DND-41 (cell line): Measurements from ENCODE around the gene CASP9.

Experiments
- ATAC-seq: fragments of 200-7000 bp; cut with Tn5 transposase; 3 replicates; pipeline ENCODE4 v1.9.1; 2021; ENCODE audit warnings: low read depth; ENCODE audit not compliant: insufficient read depth
- DNase-seq: peaks from one replicate; pipeline ENCODE4 v3.0.0-alpha.2; 2020
- H2AFZ ChIP-seq: 2 replicates; pipeline ENCODE4 v1.6.0; 2012; ENCODE audit warnings: low read depth, low read length
- H3K27ac ChIP-seq: 2 replicates; pipeline ENCODE4 v1.5.1; 2012; ENCODE audit warnings: low read length, inconsistent platforms
- H3K27me3 ChIP-seq: fragments of 200-600 bp; sonication (generic); 2 replicates; pipeline ENCODE4 v1.6.0; 2012; ENCODE audit warnings: low read length, mild to moderate bottlenecking, inconsistent platforms; ENCODE audit not compliant: insufficient read depth, poor library complexity
- H3K36me3 ChIP-seq: 2 replicates; pipeline ENCODE4 v1.5.1; 2012; ENCODE audit warnings: low read length, inconsistent platforms; ENCODE audit not compliant: insufficient read depth
- H3K4me1 ChIP-seq: 2 replicates; pipeline ENCODE4 v1.5.1; 2012; ENCODE audit warnings: mild to moderate bottlenecking, low read length; ENCODE audit not compliant: insufficient read depth
- H3K4me2 ChIP-seq: 2 replicates; pipeline ENCODE4 v1.6.0; 2012; ENCODE audit warnings: mild to moderate bottlenecking, moderate library complexity, low read length, inconsistent platforms; ENCODE audit not compliant: insufficient read depth
- H3K4me3 ChIP-seq, 2 experiments: fragments of 200-600 bp in 1 of 2; shearing (Covaris generic) in 1 of 2; 2 replicates each; pipeline ENCODE4 v1.5.1; 2012 to 2016; ENCODE audit warnings: inconsistent platforms in 2 of 2, low read length in 2 of 2, mild to moderate bottlenecking in 2 of 2, low read depth in 1 of 2, moderate library complexity in 1 of 2
- H3K79me2 ChIP-seq: 2 replicates; pipeline ENCODE4 v1.6.0; 2012; ENCODE audit warnings: low read length, inconsistent platforms; ENCODE audit not compliant: insufficient read depth
- H3K9ac ChIP-seq: 2 replicates; pipeline ENCODE4 v1.6.0; 2012; ENCODE audit warnings: low read depth, mild to moderate bottlenecking, inconsistent platforms, low read length, moderate library complexity
- H3K9me3 ChIP-seq: 2 replicates; pipeline ENCODE4 v1.5.1; 2012; ENCODE audit warnings: low read length, moderate library complexity, mild to moderate bottlenecking, inconsistent platforms; ENCODE audit not compliant: insufficient read depth, severe bottlenecking
- H4K20me1 ChIP-seq: 2 replicates; pipeline ENCODE4 v1.6.0; 2012; ENCODE audit warnings: low read length; ENCODE audit not compliant: insufficient read depth
- CTCF ChIP-seq: IDR thresholded peaks from 2 replicates; pipeline ENCODE4 v1.5.1; 2012; ENCODE audit warnings: borderline replicate concordance, low read length, moderate library complexity, mild to moderate bottlenecking; ENCODE audit not compliant: poor library complexity, severe bottlenecking; ENCODE audit errors: extremely low read depth
- EZH2 ChIP-seq: IDR thresholded peaks from 3 replicates; pipeline ENCODE4 v1.6.1; 2012; ENCODE audit warnings: borderline replicate concordance, low read depth, mild to moderate bottlenecking, moderate library complexity, low read length, inconsistent platforms; ENCODE audit not compliant: severe bottlenecking

The CASP9 gene

GRCh38 chr1:15531682-15532081, 7.7 kb upstream of the CASP9 start:
- Histone ChIP-seq H4K20me1 (no peaks in the 10 kb centered on the region), H3K4me2 (no peak overlapping the region), H2AFZ (no peak overlapping the region), H3K79me2 (peaks cover 11% of the 10 kb centered on the region), H3K9me3 (no peaks in the 10 kb centered on the region), H3K4me1 (peaks cover 18% of the 10 kb centered on the region), H3K27me3 (no peaks in the 10 kb centered on the region), H3K4me3 (no peak overlapping the region), H3K9ac (no peak overlapping the region), H3K27ac (no peak overlapping the region), H3K36me3 (peaks cover 4% of the 10 kb centered on the region; the same call in 1 of the 2 replicates)
- no peak for ATAC-seq
- no peak for TF ChIP-seq EZH2
- TF ChIP-seq CTCF: no peak
- DNase-seq: no peak

GRCh38 chr1:15531003-15531402, 7.0 kb upstream of the CASP9 start:
- no peaks in the 10 kb centered on the region for H3K9me3 ChIP-seq
- H3K4me1 ChIP-seq: peaks cover 22% of the 10 kb centered on the region
- H3K36me3 ChIP-seq: peaks cover 4% of the 10 kb centered on the region; the same call in 1 of the 2 replicates
- TF ChIP-seq EZH2 (no peak), CTCF (no peak)
- no peaks in the 10 kb centered on the region for H3K27me3 ChIP-seq
- H3K9ac ChIP-seq: no peak overlapping the region
- H3K4me3 ChIP-seq: no peak overlapping the region
- H4K20me1 ChIP-seq: no peaks in the 10 kb centered on the region
- ATAC-seq (no peak), DNase-seq (no peak)
- no peak overlapping the region for H3K27ac ChIP-seq
- H3K79me2 ChIP-seq: peaks cover 11% of the 10 kb centered on the region
- no peak overlapping the region for H2AFZ ChIP-seq
- H3K4me2 ChIP-seq: no peak overlapping the region

DNA sequence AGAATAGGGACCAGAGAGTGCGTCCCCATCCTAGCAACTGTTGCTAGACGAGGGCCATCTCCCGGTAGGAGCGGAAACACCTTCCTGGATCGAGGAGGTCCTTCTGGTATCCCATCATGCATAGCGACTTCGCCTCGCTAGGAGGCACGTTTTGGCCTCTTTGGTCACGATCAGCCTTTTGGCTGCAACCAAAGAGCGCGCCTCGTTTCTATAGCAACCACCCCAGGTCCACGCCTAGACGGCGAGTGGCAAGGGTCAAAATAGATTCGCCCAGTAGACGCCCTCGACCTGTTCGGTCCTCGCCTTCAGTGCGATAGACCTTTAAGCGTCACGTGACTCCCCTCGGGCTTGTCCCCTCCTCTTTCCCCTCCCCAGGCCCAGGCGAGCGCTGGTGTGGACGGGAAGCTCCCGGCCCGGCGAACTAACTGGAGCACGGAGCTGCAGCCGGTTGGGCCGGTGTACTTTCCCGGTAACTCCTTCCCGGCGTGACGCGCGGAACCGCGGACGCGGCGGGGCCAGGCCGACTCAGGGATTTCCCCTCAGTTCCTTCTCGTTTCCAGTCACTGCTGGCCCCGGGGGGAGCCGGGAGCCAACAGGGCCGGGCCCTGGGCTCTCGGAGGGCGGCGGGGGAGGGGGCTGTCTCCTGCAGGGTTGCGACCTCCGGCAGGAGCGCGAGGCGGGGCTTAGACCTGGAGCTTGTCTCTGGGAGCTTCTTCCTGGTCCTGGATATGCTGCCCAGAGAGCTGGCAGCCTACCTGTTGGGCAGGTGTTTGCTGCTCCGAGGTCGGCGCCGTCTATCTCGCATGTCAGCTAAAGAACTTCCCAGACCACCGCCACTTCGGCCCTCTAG, 2.7 kb upstream of the CASP9 start, which contains the start of gene DNAJC16:
Gene DNAJC16, plus strand, starts transcription at position 359 of the 850 bp plus-strand sequence. CDS start 2,258 bp downstream, outside the sequence.
- no peaks in the 10 kb centered on the region; the same call in 1 of the 2 replicates for H3K36me3 ChIP-seq
- peaks cover 11% of the 10 kb centered on the region for H3K79me2 ChIP-seq
- peak within 1 kb of the TSS; percentile 64 for H3K9ac ChIP-seq
- peak; percentile 99 for DNase-seq
- H3K4me3 ChIP-seq: peak within 1 kb of the TSS; percentile 57 to 92
- peak within 1 kb of the TSS; percentile 90 for H2AFZ ChIP-seq
- peak within 1 kb of the TSS; percentile 72 for H3K27ac ChIP-seq
- peak; percentile 71 for ATAC-seq
- peak within 1 kb of the TSS; percentile 94 for H3K4me2 ChIP-seq
- H3K27me3 ChIP-seq: no peaks in the 10 kb centered on the region
- H4K20me1 ChIP-seq: no peaks in the 10 kb centered on the region
- peaks cover 43% of the 10 kb centered on the region for H3K4me1 ChIP-seq
- no peaks in the 10 kb centered on the region for H3K9me3 ChIP-seq
- TF ChIP-seq CTCF (peak; percentile 58), EZH2 (no peak)
